Measurements from ENCODE around the gene INSIG2. TPM values are rescaled to one million over a fixed set of nuclear protein-coding genes. Genes with fewer than 3 reads are reported as not detected.

Gene INSIG2
- polyA plus RNA-seq, 1 donor, result 17.2 TPM

DNA sequence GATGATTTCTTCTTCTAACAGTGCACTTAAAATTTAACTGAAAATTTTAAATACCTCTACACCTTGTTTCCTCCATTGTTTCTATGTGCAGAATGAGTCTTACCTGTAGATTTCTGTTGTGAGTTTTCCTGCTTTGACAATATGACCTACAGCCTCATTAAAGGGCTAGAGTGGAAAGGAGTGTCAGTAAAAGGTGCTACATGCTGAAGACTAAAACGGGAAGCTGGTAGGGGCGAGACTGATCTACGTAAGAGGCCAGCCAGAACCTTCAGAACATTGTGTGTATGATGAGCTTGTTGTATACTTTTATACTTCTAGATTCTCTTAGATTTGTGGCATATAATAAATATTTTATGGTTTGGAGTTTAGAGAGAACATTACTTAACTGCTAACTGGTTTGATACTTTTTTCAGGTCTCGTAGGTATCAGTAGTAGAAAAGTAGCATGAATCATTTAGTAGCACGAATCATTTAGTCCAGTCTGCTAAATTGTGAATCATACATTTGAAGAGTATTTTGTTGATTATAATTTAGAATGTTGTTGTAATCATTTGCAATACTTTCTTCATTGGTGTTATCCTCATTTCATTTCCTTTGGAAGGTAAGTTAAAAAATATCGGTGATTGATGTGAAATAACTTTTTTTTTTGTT lies 14.3 kb downstream of the INSIG2 start:
- DNase-seq, result no peak

DNA sequence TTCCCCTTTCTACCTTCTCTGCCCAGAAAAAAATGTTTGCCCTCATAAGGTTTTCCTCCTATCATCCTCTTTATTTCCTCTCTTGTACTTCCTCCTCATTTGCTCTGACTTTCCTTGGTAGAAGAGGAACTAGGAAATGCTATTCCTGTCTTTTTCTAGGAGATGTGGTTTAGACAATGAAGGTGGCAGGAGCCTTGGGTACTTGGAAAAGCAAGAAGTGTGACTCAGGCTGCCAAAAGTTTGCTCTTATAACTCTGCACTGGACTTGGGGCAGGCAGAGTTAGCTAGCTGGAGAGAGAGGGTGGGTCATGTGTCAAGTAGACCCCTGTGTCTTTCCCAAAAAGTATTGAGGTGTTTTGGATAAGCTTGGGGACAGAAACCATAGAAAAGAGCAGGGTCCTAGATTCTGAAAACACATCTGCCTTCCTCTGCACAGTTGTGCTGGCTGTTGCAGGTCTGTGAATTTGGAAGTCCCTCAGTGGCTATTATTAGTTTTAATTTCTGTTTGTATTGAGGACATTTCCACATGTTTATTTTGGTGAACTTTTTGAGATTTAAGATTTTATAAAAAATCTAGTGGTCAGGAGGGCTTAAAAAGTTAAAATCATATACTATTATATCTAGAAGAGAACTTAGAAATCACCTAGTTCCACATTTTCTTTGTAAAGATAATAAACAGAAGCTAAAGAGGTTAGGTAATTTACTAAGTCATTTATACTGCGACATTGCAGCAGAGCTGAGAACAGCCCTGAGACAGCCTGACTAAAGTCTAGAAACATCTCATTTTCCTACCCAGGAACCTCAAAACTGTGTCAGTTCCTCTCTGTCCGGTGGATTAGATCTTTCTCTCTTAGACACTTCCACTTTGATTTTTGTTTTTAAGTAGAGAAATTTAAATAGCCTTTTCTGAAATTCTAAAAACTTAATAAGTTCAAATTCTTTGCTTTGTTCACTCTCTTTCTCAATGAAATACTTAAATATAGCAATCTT lies 16.0 kb downstream of the INSIG2 start:
- no peak for DNase-seq

DNA sequence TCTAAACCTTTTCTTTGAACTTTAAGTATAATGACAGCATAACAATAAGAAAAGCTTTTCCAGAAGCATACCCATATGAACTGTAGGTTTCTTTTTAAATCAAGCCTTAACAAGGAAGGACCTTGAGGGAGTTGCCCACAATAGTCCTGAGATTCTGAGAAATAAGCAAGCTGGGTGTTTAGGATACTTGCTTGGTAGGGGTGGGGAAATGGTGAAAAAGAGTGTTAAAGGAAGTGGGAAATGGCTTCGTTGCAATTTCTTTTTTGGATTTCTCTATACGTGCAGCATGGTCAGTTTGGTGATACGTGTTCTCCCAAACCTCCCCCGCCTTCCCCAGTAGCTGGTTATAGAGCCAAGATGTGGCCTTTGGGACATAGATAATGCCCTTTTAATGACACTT lies 17.2 kb downstream of the INSIG2 start:
- DNase-seq, result no peak

DNA sequence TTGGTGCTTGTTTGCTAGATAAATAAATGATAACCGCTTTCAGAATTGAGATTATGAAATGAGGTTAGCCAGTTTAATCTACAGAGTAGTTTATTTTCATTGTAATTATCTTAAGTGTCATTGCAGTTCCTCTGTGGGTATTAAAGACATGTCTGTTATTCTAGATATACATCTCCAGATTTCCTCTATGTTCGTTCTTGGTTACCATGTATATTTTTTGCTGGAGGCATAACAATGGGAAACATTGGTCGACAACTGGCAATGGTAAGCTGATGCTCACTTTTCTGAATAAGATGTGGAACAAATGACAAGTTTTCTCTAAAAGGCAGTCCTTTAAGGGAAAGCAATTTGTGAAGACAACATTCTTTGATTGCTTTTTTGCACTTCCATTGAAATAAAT lies 18.7 kb downstream of the INSIG2 start:
- DNase-seq, result no peak

DNA sequence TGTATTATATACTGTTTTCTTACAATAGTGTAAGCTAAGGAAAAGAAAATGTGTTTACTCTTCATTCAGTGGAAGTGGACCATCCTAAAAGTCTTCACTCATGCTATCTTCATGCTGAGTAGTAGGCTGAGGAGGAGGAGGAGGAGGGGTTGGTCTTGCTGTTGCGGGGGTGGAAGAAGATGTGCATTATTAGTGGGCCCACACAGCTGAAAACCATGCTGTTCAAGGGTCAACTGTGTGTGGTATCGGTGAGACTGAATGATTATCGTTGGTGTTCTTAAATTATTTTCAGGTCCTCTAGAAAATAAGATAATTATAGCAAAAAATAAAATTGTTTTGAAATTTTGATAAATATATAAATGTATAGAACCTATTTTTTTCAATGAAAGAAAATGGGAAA lies 22.0 kb downstream of the INSIG2 start:
- no peak for DNase-seq

DNA sequence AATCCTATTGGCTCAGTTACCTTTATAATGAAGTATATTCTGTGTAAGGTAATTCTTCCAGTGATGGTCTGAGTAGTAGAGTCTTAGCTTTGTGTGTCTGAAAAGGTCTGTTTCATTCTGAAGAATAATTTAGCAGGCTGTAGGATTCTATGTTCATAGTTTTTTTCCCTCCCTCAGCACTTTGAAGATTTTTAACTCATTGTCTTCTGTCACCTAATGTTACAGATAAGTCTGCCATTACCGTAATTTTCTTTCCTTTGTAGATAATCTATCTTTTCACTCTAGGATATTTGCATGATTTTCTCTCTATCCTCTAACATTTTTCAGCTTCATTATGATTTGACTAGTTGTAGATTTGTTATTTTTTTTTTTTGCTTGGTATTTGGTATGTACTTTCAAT lies 22.7 kb downstream of the INSIG2 start:
- no peak for DNase-seq

DNA sequence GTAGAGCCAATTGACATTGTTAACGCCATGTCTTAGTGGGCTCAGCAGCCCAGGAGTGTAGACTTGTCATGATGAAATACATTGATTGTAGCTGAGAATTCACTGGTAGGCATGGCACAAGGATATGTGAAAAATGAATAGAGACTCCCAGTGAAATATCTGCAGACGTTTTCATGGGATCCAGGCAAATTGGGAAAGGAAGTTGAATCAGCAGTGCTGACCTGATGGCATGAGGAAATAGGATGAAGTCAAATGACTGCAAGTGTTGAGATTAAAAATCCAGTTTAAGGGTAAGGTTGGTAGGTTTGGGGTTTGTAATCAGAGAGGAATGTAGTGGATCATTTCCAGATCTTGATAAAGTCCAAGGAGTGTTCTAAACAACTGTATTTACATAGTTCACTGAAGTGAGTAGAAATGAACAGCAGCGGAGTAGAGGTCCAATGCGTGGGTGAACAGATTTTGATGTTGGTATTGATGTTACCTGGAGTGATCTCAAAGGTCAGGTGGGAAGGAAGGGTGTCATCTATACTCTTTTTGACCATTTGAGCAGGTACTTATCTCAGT lies 24.6 kb downstream of the INSIG2 start:
- DNase-seq, result no peak

DNA sequence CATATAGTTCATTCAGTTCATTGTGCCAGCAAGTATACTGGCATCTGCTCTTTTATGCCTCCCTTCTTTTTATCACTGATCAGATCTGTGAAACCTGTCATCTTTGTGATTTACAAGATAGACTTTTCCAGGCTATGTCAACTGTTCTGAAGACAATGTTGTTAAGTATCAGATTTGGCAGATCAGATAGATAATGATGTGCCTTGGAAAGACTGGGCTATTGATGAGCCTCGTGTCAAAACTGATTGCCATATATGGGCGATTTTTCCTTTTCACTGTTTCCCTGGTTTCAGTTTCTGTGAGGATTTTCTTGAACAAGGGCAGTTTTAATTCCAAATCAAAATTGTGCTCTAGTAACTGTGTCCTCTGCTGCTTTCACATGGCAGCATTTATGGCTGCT lies 26.6 kb downstream of the INSIG2 start:
- DNase-seq, result no peak

DNA sequence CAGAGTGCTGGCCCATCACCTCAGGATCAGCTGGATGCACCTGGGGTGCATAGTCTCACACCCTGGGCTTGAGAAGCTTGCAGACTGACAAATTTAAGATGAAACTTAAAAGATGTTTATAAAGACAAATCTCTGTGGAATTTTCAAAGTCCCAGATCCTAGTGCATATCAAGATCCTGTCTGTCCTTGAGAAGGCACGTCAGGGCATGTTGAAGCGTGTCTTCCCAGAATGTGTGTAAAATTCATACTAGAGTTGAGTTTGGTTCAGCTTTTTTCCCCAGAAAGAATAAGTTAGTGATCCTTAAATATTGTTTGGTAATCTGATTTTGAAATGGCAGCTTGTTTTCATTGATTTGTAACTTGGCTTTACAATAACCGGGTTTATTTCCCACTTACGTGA lies 27.5 kb downstream of the INSIG2 start:
- DNase-seq, result no peak

DNA sequence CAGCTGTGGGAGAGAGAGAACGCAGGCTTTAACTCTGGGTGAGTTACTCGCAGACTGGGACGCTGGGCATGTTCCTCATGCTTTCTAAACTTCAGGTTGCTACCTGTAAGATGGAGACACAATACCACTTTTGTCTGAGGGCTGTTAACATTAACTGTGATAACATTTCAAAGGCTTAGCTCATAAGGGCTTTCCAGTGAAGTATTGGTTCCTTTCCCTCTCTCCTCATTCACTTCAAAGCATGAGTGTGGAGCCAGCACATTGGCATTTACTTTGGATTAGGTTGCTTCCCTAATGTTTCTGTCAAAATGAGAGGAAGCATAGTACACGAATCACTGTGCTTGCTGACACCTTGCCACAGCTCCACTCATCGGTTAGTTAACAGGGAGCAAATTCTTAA lies 30.2 kb downstream of the INSIG2 start:
- no peak for DNase-seq

DNA sequence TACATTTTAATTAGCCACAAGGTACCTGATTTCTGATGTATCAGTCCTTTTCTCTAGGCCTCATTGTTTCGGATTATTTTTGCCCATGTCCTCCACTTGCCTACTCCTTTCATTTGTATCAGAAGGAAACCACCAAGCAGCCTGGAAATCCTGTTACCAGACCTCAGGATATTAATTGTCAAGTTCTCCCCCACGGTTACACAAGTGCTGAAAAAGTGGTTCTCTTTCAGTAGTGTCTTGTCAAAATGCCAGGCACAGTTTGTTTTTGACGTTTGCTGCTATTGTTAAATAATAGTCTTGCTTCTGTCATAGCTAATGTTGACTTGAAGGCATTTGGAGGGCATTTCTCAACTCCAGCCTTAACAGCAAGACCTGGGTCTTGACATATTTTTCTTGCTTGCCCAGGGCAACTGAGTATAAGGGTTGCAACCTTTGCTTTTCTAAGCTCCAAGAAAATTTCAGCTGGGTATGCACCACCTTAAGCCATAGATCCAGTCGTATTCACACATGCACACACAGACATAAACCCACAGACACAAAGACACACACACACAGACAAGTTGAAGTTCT lies 31.0 kb downstream of the INSIG2 start:
- no peak for DNase-seq

DNA sequence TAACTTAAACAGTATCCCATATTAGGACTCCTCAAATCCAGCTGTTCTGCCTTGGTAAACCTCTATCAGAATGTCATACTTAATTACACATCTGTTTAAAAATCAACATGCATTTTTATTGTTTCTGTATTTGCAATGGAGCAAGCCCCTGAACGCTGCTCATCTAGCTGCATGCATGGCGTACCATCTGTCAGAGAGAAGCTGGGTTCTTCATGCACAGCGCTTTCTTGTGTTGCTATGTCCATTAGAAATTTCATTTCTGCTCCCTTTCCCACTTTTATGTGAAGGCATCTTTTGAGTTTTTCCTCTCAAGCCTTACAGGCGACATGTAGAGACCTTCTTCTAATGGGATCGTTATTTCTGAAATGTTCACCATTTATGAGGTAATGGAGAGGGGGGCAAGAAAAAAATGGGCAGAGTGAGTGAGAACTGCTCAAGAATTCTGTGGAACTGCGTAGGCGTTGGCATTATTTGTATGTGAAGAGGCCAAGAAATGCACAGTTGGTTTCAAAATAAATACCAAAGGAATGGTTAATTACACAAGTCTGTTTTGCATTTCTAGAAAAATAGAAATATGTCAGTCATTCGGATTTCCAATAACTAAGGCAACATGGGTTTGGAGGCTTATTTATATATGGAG lies 31.6 kb downstream of the INSIG2 start:
- no peak for DNase-seq

DNA sequence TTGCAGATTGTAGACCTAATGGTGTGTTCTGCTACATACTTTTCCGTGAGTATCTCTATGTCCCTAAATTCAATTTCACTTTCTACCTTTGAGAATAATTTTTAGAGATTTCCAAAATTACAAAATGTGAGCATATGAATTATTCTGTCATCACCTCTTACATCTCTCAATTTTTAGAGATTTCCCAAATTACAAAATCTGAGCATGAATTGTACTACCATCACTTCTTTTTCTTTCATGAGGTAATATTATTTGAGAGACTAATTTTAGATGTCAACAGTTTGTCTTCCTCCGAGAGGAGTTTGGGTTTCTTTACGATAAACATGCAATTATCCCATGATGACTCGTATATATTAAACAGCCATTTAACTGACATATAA lies 32.1 kb downstream of the INSIG2 start:
- DNase-seq, result no peak

DNA sequence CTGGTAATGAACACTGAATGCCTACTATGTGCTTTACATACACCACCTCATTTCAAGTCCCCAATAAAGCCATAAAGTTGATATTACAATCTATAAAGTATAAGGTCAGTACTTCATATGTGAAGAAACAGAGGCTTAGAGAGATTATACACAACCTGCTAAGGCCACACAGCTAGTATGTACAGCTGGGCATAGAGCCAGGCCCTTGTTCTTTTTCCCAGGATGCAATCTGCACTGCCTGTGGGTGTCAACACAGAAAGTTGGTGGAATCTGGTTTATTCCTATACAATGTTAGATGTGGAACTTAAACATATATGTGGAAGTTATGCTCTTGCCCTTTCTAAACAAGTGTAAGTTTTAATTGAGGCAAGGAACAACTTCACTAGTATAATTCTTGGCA lies 32.8 kb downstream of the INSIG2 start:
- no peak for DNase-seq

DNA sequence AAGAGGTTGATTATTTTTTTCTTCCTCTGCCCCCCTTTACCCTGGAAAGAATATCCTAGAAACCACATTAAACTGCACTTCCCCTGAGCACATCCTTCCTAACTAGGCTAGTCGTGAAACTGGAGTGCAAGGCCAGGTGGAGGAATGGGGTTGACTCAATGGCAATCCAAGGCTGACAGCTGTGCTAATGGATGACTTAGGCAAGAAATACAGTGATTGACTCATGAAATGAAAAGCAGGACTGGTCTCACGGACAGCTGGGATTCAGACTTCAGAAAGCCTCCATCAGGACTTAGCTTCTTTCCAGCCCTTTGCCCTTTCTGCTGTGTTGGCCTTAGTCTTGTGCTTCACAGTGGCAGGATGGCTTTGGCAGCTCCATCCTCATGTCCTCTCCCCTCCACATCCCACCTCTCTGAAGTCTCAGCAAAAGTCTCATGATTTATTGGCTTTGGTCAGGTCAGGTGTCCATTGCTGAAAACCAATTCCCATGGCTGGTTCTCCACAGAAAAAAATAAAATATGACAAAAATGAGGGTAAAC lies 33.8 kb downstream of the INSIG2 start:
- DNase-seq, result no peak

DNA sequence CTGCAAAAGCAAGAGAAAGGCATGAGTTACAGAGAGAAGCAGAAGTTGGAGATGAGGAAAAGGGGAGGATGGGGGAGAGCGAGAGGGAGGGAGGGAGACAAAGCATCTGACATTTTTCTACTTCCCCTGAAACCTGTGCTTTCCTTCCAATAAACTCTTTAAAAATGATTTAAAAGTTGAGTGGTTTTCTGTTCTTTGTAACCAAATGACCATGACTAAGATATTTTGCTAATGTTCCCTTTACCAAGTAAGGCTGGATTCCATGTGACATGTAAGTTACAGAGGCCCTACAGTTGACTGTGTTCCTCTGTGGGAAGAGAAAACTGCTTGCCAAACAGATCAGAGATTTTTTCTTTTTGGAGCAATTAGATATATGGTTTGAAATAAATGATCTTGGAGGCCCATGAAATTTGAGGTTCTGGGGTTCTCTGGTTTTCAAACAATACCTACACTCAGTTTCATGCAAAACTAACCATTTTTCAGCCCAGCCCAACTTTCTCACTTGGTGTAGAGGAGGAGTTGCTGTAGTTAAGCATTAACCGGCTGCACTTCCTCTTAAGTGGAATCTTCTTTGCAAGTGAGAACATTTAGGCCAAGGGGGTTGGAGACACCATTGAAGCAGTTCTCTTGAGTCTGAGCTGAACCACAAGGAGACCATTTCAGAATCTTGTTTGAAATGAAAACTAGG lies 34.5 kb downstream of the INSIG2 start:
- DNase-seq, result no peak

DNA sequence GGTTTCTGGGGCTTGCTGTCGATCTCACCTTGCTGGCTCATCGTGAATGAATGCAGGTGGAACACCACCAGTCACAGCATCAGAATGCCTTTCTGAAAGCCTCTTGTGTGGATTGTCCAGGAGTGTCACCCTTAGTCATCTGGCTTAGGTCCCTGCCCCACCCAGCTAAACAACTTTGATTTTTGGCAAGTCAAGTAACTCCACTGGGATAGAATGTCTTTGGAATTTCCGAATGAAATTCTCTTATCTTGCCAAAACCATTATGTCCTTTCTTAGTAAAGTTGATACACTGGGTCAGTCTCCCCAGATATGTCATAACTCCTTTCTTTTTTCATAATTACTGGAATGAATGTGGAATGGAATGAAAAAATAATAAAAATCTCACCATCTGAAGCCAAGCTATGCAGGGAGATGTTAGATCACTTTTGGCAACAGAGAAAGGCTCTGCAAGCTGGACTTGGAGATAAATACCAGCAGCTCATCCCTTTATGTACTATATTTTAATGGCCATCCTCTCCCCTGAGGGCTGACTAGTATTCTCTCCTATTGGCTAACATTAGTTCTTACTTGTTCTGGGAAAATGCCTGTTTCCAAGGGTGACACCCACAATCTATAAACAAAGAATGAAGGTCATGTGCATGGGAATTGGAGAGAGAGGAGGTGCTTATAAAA lies 35.4 kb downstream of the INSIG2 start:
- DNase-seq, result peak; percentile 77

DNA sequence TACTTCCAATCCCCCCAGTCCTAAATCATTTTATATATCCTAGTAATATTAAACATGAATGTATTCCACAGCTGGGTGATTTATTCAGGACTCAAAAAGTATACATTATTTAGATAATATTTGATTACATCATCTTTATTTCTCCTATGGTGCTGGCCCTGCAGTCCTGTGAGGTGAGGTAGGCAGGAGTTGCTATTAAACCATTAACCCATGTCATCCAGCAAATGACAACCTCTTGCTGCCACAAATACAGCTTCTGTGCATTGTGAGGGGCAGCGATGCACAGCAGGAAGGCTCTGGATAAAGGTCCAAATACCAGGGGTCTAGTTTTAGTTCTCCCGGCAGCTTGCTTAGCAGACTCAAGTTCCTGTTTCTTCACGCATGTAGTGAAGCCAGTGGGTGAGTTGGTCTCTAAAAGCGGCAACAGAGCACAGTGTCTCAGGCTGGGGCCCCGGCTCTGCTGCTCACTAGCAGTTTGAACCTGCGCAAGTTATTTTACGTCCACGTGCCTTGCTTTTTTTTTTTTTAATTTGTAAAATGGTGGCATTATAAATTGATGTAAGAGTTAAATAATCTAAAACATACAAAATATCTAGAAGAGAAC lies 36.1 kb downstream of the INSIG2 start:
- peak; percentile 8 for DNase-seq

DNA sequence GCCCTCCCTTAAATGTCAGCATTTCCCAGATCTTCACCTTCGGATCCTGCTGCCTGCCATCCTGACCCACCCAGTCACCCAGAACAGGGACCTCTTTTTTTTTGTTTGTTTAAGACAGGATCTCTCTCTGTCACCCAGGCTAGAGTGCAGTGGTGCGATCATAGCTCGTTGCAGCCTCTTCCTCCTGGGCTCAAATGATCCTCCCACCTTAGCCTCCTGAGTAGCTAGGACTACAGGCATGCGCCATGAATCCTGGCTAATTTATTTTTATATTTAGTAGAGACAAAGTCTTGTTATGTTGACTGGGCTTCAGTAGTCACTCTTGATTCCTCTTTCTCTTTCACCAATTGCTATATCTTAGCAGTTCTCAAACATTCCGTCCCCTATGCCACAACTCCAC lies 39.0 kb downstream of the INSIG2 start:
- DNase-seq, result no peak

DNA sequence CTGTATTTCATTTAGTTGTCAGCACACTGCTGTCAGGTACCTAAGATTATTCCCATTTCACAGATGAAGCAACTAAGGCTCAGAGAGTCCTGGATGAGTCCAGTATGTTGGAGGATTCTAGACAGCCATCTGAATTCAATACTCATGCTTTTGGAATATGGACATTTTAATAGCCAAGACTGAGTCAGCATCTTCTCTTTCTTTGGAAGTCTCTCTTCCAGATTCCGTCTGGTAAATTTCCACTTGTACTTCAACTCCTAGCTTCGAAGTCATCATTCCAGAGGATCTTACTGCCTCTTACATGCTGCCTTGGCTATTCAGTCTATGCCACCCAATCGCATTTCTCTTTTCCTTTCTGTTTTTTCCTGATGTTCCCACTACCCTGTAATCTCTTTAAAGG lies 40.6 kb downstream of the INSIG2 start:
- DNase-seq, result no peak

DNA sequence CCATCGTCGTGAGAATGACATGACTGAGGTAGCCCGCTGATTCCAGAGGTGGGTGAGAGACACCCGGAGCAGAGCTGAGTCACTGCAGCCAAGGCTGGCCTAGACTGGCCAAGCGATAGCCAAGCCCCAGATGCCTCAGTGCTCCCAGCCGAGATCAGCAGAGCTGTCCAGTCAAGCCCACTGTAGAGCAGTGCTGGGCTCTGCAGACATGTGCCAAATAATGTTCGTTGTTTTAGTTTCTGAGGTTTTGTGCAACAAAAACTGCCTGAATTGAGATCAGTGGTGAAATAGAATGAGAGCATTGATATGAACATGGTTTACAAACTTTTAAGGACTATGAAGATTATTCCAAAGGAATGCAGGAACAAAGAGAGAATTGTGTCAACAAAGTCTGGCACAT lies 42.1 kb downstream of the INSIG2 start:
- DNase-seq, result no peak

All from hindlimb muscle (tissue), 1 donor.